Hepatocyte (in vitro differentiated cells): Measurements from ENCODE around the gene RINL. TPM values are rescaled to one million over a fixed set of nuclear protein-coding genes. Genes with fewer than 3 reads are reported as not detected.

Source experiments
- DNase-seq: peaks from one replicate; pipeline ENCODE4 v3.0.0-alpha.2; 2016; ENCODE audit warnings: low spot score
- H2AFZ ChIP-seq: fragments of 200-600 bp; sonication (generic); 2 replicates; pipeline ENCODE4 v1.6.0; 2016; ENCODE audit warnings: antibody characterized with exemption, mild to moderate bottlenecking
- H3K27ac ChIP-seq: fragments of 200-600 bp; sonication (generic); 2 replicates; pipeline ENCODE4 v1.5.1; 2016; ENCODE audit warnings: mild to moderate bottlenecking
- H3K27me3 ChIP-seq: fragments of 200-600 bp; sonication (generic); 2 replicates; pipeline ENCODE4 v1.6.1; 2016
- H3K36me3 ChIP-seq: fragments of 200-600 bp; sonication (generic); replicated peaks from 2 replicates; pipeline ENCODE4 v1.5.1; 2016; ENCODE audit warnings: low read depth; ENCODE audit not compliant: insufficient read depth
- H3K4me1 ChIP-seq: fragments of 200-600 bp; sonication (generic); 2 replicates; pipeline ENCODE4 v1.5.1; 2016; ENCODE audit warnings: mild to moderate bottlenecking, moderate library complexity; ENCODE audit not compliant: insufficient read depth
- H3K4me2 ChIP-seq: fragments of 200-600 bp; sonication (generic); 2 replicates; pipeline ENCODE4 v1.6.0; 2016
- H3K4me3 ChIP-seq: fragments of 200-600 bp; sonication (generic); 2 replicates; pipeline ENCODE4 v1.5.1; 2016; ENCODE audit warnings: mild to moderate bottlenecking
- H3K79me2 ChIP-seq: fragments of 200-600 bp; sonication (generic); 2 replicates; pipeline ENCODE4 v1.6.0; 2017; ENCODE audit warnings: mild to moderate bottlenecking
- H3K9me2 ChIP-seq: fragments of 200-600 bp; sonication (generic); replicated peaks from 2 replicates; pipeline ENCODE4 v1.6.0; 2017; ENCODE audit warnings: mild to moderate bottlenecking; ENCODE audit not compliant: insufficient read depth
- H3K9me3 ChIP-seq: fragments of 200-600 bp; sonication (generic); 2 replicates; pipeline ENCODE4 v1.5.1; 2016; ENCODE audit warnings: low read depth, mild to moderate bottlenecking
- H4K20me1 ChIP-seq: fragments of 200-600 bp; sonication (generic); 2 replicates; pipeline ENCODE4 v1.6.0; 2016; ENCODE audit warnings: mild to moderate bottlenecking; ENCODE audit not compliant: insufficient read depth, poor library complexity, severe bottlenecking
- CTCF ChIP-seq: fragments of 200-600 bp; sonication (generic); IDR thresholded peaks from 2 replicates; pipeline ENCODE4 v1.5.1; 2016; ENCODE audit warnings: antibody characterized with exemption, mild to moderate bottlenecking; ENCODE audit not compliant: poor library complexity
- EZH2 ChIP-seq: fragments of 200-600 bp; sonication (generic); IDR thresholded peaks from 2 replicates; pipeline ENCODE4 v1.6.1; 2016; ENCODE audit warnings: antibody characterized with exemption, mild to moderate bottlenecking, borderline replicate concordance
- EZH2phosphoT487 ChIP-seq: fragments of 200-600 bp; sonication (generic); IDR thresholded peaks from one replicate; pipeline ENCODE4 v1.6.1; 2018; ENCODE audit warnings: antibody characterized with exemption, mild to moderate bottlenecking, low read depth, moderate library complexity; ENCODE audit not compliant: unreplicated experiment, severe bottlenecking
- WGBS: methylation state at CpG from one replicate; pipeline ENCODE4 v1.1.6; 2016; ENCODE audit warnings: low lambda C conversion rate; ENCODE audit errors: missing lambda C conversion rate; 5-methylcytosine and 5-hydroxymethylcytosine counted together
- polyA plus RNA-seq: library from polyadenylated mRNA; unstranded; fragments of >200 nt; fragmentation: Nextera tagmentation; extraction: Ambion mirVana; gene quantifications from 2 replicates; pipeline ENCODE4 v1.2.1, GENCODE V29; 2016
- total RNA-seq: library from RNA; depleted of rRNA; stranded (reverse); fragments of >200 nt; gene quantifications from 2 replicates; pipeline ENCODE4 v1.2.3, GENCODE V29; 2014

The RINL gene
- total and polyA plus RNA-seq, 2 experiments from 2014 or later = 5.6 to 7.7 TPM

GRCh38 chr19:38838986-38839761 lies 38.9 kb downstream of the RINL start:
- Histone ChIP-seq H3K27me3 (no peaks in the 10 kb centered on the region), H3K4me3 (no peak overlapping the region), H3K4me2 (peak overlapping the region; percentile 34), H3K27ac (peak overlapping the region; percentile 99), H4K20me1 (peaks cover 44% of the 10 kb centered on the region), H3K9me3 (no peaks in the 10 kb centered on the region), H3K36me3 (peaks cover 14% of the 10 kb centered on the region), H3K4me1 (peaks cover 32% of the 10 kb centered on the region), H2AFZ (no peak overlapping the region), H3K79me2 (peaks cover 47% of the 10 kb centered on the region), H3K9me2 (no peaks in the 10 kb centered on the region)
- WGBS = 81% methylated on average over 12 of the region's 12 CpGs
- peak; percentile 18 for DNase-seq
- TF ChIP-seq EZH2phosphoT487 (no peak), EZH2 (no peak), CTCF (no peak)

GRCh38 chr19:38838208-38838985 lies 39.7 kb downstream of the RINL start:
- Histone ChIP-seq H3K4me2 (peak overlapping the region; percentile 34), H3K27ac (peak overlapping the region; percentile 99)

GRCh38 chr19:38837656-38838121 lies 40.4 kb downstream of the RINL start:
- peak; percentile 78 for DNase-seq
- Histone ChIP-seq H2AFZ (no peak overlapping the region), H3K9me2 (no peaks in the 10 kb centered on the region), H3K4me1 (peaks cover 32% of the 10 kb centered on the region), H3K9me3 (no peaks in the 10 kb centered on the region), H3K27ac (peak overlapping the region; percentile 99), H4K20me1 (peaks cover 29% of the 10 kb centered on the region), H3K36me3 (peaks cover 8% of the 10 kb centered on the region), H3K4me2 (peak overlapping the region; percentile 20), H3K27me3 (no peaks in the 10 kb centered on the region), H3K79me2 (peaks cover 32% of the 10 kb centered on the region), H3K4me3 (no peak overlapping the region)
- TF ChIP-seq EZH2 = no peak
- no peak for TF ChIP-seq EZH2phosphoT487
- TF ChIP-seq CTCF = no peak
- WGBS = 52% methylated on average over 7 of the region's 7 CpGs

More at GRCh38 chr19:38838208-38838985, 39.7 kb downstream of the RINL start:
- H3K79me2 ChIP-seq = peaks cover 39% of the 10 kb centered on the region
- no peaks in the 10 kb centered on the region for H3K9me2 ChIP-seq
- no peak overlapping the region for H3K4me3 ChIP-seq
- H2AFZ ChIP-seq = no peak overlapping the region
- peak; percentile 85 for DNase-seq
- peaks cover 32% of the 10 kb centered on the region for H3K4me1 ChIP-seq
- WGBS = 76% methylated on average over 19 of the region's 19 CpGs
- no peaks in the 10 kb centered on the region for H3K27me3 ChIP-seq
- peaks cover 36% of the 10 kb centered on the region for H4K20me1 ChIP-seq
- peaks cover 8% of the 10 kb centered on the region for H3K36me3 ChIP-seq
- TF ChIP-seq EZH2phosphoT487 (no peak), EZH2 (no peak), CTCF (peak; percentile 33)
- H3K9me3 ChIP-seq = no peaks in the 10 kb centered on the region
